ENCODE data around the gene SMARCAL1. TPM values are rescaled to one million over a fixed set of nuclear protein-coding genes. Genes with fewer than 3 reads are reported as not detected.

The SMARCAL1 gene
- total and polyA plus RNA-seq, 5 donors from 2014 or later = 19.8 to 25.1 (median 24.1) TPM

DNA sequence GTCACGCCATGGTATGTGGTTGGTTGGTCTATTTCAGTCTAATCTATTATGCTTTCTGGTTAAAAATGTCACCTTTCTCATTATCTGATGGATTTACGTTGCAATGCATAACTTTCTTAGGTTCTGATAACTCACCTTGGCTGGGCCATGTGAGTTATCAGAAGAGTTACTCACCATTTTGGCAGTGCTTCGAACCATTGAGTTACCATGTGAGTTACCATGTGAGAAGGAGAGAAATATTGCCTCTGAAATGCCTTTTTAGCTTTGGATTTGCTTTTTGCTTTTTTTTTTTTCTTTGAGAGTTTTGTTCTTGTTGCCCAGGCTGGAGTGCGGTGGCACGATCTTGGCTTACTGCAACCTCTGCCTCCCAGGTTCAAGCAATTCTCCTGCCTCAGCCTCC lies 1.6 kb downstream of the SMARCAL1 start:
- H3K4me3 Mint-ChIP-seq = peak overlapping the region; percentile 79 to 99 (median 94)
- peaks cover 17 to 55% (median 38%) of the 10 kb centered on the region in 4 donors for H3K4me1 Mint-ChIP-seq
- Histone ChIP-seq H3K27ac (ENCODE audit: insufficient read depth, low read length, poor library complexity, severe bottlenecking) (no peak overlapping the region), H3K9me3 (ENCODE audit: control insufficient read depth in 2 of 2, low read length in 2 of 2) (no peaks in the 10 kb centered on the region), H3K4me3 (ENCODE audit: low read depth, low read length) (peak overlapping the region; percentile 13), H3K36me3 (ENCODE audit: control insufficient read depth, insufficient read depth, low read length) (peaks cover 26% of the 10 kb centered on the region), H3K27me3 (ENCODE audit: control insufficient read depth, insufficient read depth, low read length) (no peaks in the 10 kb centered on the region), H3K4me1 (ENCODE audit: control insufficient read depth, insufficient read depth, low read length, poor library complexity, severe bottlenecking) (peaks cover 15% of the 10 kb centered on the region)
- peaks cover 21% of the 10 kb centered on the region for H3K36me3 Mint-ChIP-seq
- DNase-seq (no peak), ATAC-seq (ENCODE audit: low read depth in 2 of 2) (no peak)
- H3K9me3 Mint-ChIP-seq = peaks cover 0 to 2% (median 0%) of the 10 kb centered on the region in 7 donors
- peak overlapping the region in 1 of 3 donors; percentile 73 for H3K27ac Mint-ChIP-seq
- peaks cover 4% of the 10 kb centered on the region for H3K27me3 Mint-ChIP-seq

DNA sequence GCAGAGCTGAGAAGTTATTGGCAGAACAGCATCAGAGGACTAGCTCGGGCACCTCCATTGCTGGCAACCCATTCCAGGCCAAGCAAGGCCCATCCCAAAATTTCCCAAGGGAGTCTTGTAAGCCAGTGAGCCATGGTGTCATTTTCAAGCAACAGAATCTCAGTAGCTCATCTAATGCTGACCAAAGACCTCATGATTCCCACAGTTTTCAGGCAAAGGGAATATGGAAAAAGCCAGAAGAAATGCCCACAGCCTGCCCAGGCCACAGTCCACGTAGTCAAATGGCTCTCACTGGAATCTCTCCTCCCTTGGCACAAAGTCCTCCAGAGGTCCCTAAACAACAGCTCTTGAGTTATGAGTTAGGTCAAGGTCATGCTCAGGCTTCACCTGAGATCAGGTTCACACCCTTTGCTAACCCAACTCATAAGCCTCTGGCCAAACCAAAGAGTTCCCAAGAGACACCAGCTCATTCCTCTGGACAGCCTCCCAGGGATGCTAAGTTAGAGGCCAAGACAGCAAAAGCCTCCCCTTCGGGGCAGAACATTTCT lies 2.6 kb downstream of the SMARCAL1 start:
- no peak for ATAC-seq (ENCODE audit: low read depth in 2 of 2)
- Histone ChIP-seq H3K27ac (ENCODE audit: insufficient read depth, low read length, poor library complexity, severe bottlenecking) (no peak overlapping the region), H3K9me3 (ENCODE audit: control insufficient read depth in 2 of 2, low read length in 2 of 2) (no peaks in the 10 kb centered on the region), H3K36me3 (ENCODE audit: control insufficient read depth, insufficient read depth, low read length) (peaks cover 35% of the 10 kb centered on the region), H3K4me3 (ENCODE audit: low read depth, low read length) (no peak overlapping the region), H3K4me1 (ENCODE audit: control insufficient read depth, insufficient read depth, low read length, poor library complexity, severe bottlenecking) (peaks cover 15% of the 10 kb centered on the region), H3K27me3 (ENCODE audit: control insufficient read depth, insufficient read depth, low read length) (no peaks in the 10 kb centered on the region)
- Mint-ChIP-seq H3K36me3 (peaks cover 24% of the 10 kb centered on the region), H3K27ac (no peak overlapping the region), H3K4me3 (peak overlapping the region in 2 of 4 donors; percentile 79 to 91), H3K4me1 (peaks cover 17 to 55% (median 39%) of the 10 kb centered on the region in 4 donors), H3K9me3 (peaks cover 0 to 2% (median 0%) of the 10 kb centered on the region in 7 donors), H3K27me3 (peaks cover 4% of the 10 kb centered on the region)
- DNase-seq = no peak

DNA sequence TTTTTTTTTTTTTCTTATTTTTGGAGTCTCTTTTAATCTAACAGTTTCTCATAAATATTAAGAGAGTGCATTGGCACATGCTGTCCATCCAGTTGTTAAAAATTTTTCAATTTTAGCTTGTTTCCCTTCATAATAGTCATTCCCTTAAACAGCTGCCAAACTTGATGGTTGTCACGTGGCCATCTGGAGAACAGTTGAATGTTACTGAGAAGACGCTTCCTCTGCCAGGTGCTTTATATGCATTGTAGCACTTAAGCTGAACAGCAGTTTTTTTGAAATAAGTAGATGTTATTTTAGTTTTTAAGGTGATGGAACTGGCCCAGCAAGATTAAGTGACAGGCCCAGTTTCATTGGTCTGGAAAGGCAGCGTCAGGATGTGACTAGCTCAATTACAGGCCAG lies 3.3 kb downstream of the SMARCAL1 start:
- peaks cover 31% of the 10 kb centered on the region for H3K36me3 Mint-ChIP-seq

DNA sequence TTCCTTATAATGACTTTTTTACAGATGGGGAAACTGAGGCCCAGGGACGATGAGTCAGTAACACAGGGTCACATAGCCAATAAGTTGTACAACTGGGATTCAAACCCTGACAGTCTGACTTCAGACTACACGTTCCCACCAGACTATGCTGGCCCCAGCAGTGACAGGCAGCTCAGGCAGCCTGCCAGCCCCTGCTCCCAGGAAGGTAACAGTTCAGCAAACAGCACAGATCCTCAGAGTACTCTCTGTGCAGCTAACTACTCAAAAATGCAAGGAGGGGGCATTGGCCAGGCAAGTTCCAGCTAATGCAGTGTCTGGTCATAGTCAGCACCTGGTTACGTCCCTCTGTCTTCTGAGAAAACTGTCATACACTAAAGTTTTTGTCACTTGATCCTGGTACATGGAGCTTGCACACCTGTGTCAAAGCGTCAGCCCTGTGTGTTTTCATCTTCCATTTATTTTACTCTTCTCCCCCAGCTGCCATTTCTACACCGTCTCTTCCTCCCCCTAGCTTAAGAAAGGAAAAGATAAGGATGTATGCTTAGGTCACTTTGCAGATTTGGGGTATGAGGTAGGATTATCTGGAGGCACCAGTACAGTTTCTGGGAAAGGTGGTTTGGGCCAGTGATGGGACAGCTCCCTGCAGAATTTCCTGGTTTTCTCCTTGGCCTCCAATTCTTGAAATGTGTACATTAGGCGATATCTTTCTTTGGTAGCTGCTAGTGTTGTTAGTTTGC lies 4.5 kb downstream of the SMARCAL1 start:
- Histone ChIP-seq H3K27me3 (ENCODE audit: control insufficient read depth, insufficient read depth, low read length) (no peaks in the 10 kb centered on the region), H3K4me1 (ENCODE audit: control insufficient read depth, insufficient read depth, low read length, poor library complexity, severe bottlenecking) (peaks cover 10% of the 10 kb centered on the region), H3K4me3 (ENCODE audit: low read depth, low read length) (no peak overlapping the region), H3K9me3 (ENCODE audit: control insufficient read depth in 2 of 2, low read length in 2 of 2) (no peaks in the 10 kb centered on the region), H3K36me3 (ENCODE audit: control insufficient read depth, insufficient read depth, low read length) (peaks cover 52% of the 10 kb centered on the region), H3K27ac (ENCODE audit: insufficient read depth, low read length, poor library complexity, severe bottlenecking) (no peak overlapping the region)
- H3K36me3 Mint-ChIP-seq = peaks cover 37% of the 10 kb centered on the region
- DNase-seq (no peak), ATAC-seq (ENCODE audit: low read depth in 2 of 2) (no peak)
- H3K4me3 Mint-ChIP-seq = no peak overlapping the region
- no peak overlapping the region for H3K27ac Mint-ChIP-seq
- H3K4me1 Mint-ChIP-seq = peaks cover 15 to 51% (median 35%) of the 10 kb centered on the region in 4 donors
- H3K9me3 Mint-ChIP-seq = peaks cover 0 to 2% (median 0%) of the 10 kb centered on the region in 7 donors
- no peaks in the 10 kb centered on the region for H3K27me3 Mint-ChIP-seq

More for the DNA sequence above, 3.3 kb downstream of the SMARCAL1 start:
- Histone ChIP-seq H3K4me1 (ENCODE audit: control insufficient read depth, insufficient read depth, low read length, poor library complexity, severe bottlenecking) (peaks cover 12% of the 10 kb centered on the region), H3K27ac (ENCODE audit: insufficient read depth, low read length, poor library complexity, severe bottlenecking) (no peak overlapping the region), H3K27me3 (ENCODE audit: control insufficient read depth, insufficient read depth, low read length) (no peaks in the 10 kb centered on the region), H3K9me3 (ENCODE audit: control insufficient read depth in 2 of 2, low read length in 2 of 2) (no peaks in the 10 kb centered on the region), H3K4me3 (ENCODE audit: low read depth, low read length) (no peak overlapping the region), H3K36me3 (ENCODE audit: control insufficient read depth, insufficient read depth, low read length) (peaks cover 41% of the 10 kb centered on the region)
- no peak for ATAC-seq (ENCODE audit: low read depth in 2 of 2)
- Mint-ChIP-seq H3K27ac (no peak overlapping the region), H3K27me3 (peaks cover under 1% of the 10 kb centered on the region), H3K9me3 (peaks cover 0 to 2% (median 0%) of the 10 kb centered on the region in 7 donors), H3K4me1 (peaks cover 15 to 55% (median 38%) of the 10 kb centered on the region in 4 donors), H3K4me3 (peak overlapping the region in 3 of 4 donors; percentile 15 to 91 (median 70))
- no peak for DNase-seq

DNA sequence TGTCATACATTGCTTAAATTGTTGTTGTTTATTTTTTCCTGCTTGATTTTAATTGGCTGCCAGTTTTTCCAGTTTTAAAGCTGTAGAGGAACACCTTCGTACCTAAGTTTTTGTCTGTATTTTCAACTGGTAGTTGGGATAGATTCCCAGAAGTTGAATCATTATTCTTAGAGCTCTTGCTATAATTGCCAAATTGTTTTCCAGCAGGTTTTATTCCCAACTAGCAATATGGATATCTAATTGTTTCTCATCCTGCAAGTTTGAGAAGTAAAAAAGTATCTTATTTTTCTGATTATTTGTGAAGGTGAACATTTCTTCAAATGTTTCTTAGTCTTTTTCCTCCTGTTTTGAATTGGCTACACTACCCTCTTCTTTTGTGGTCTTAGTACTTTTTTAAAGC lies 6.7 kb downstream of the SMARCAL1 start:
- Histone ChIP-seq H3K36me3 (ENCODE audit: control insufficient read depth, insufficient read depth, low read length) (peaks cover 74% of the 10 kb centered on the region), H3K27me3 (ENCODE audit: control insufficient read depth, insufficient read depth, low read length) (no peaks in the 10 kb centered on the region), H3K4me1 (ENCODE audit: control insufficient read depth, insufficient read depth, low read length, poor library complexity, severe bottlenecking) (no peaks in the 10 kb centered on the region), H3K4me3 (ENCODE audit: low read depth, low read length) (no peak overlapping the region), H3K9me3 (ENCODE audit: control insufficient read depth in 2 of 2, low read length in 2 of 2) (no peaks in the 10 kb centered on the region), H3K27ac (ENCODE audit: insufficient read depth, low read length, poor library complexity, severe bottlenecking) (no peak overlapping the region)
- Mint-ChIP-seq H3K27me3 (no peaks in the 10 kb centered on the region), H3K36me3 (peaks cover 54% of the 10 kb centered on the region), H3K9me3 (no peaks in the 10 kb centered on the region), H3K4me3 (no peak overlapping the region), H3K27ac (peak overlapping the region in 1 of 3 donors; percentile 9), H3K4me1 (peaks cover 14 to 34% (median 23%) of the 10 kb centered on the region in 4 donors)
- no peak for DNase-seq
- no peak for ATAC-seq (ENCODE audit: low read depth in 2 of 2)

DNA sequence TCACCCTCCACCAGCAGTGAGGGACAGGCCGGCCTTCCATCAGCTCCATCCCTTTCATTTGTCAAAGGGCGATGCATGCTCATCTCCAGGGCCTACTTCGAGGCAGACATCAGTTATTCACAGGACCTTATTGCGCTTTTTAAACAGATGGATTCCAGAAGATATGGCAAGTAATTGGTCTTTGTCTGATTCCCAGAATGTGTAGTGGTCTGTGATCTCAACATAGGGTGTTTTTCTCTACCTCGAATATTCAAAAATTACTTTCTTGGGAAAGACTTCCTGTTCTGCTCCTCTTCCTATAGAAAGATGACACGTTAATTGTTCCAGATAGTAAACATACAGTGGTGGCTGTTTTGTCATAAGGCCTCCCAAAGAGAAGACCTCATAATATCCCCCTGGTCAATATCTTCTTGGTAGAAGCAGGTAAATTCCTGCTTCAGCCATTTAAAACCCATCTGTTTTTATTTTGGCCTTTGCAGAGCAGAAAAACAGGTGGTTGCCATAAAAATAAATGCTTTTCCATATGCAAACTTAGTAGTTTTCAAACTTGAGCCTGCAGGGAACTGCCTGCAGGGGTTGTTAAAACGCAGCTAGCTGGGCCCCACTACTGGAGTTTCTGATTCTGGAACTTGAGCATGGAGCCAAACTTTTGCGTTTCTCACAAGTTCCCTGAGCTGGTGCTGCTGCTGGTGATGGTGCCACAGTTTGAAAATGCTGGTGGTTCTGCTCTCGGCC lies 8.2 kb downstream of the SMARCAL1 start:
- DNase-seq = no peak
- Histone ChIP-seq H3K4me1 (ENCODE audit: control insufficient read depth, insufficient read depth, low read length, poor library complexity, severe bottlenecking) (no peaks in the 10 kb centered on the region), H3K27me3 (ENCODE audit: control insufficient read depth, insufficient read depth, low read length) (no peaks in the 10 kb centered on the region), H3K9me3 (ENCODE audit: control insufficient read depth in 2 of 2, low read length in 2 of 2) (peaks cover 0 to 2% of the 10 kb centered on the region in 2 experiments), H3K4me3 (ENCODE audit: low read depth, low read length) (no peak overlapping the region), H3K36me3 (ENCODE audit: control insufficient read depth, insufficient read depth, low read length) (peaks cover 81% of the 10 kb centered on the region), H3K27ac (ENCODE audit: insufficient read depth, low read length, poor library complexity, severe bottlenecking) (no peak overlapping the region)
- peaks cover 64% of the 10 kb centered on the region for H3K36me3 Mint-ChIP-seq
- peaks cover 14 to 29% (median 17%) of the 10 kb centered on the region in 4 donors for H3K4me1 Mint-ChIP-seq
- no peak overlapping the region for H3K4me3 Mint-ChIP-seq
- H3K27ac Mint-ChIP-seq = peak overlapping the region in 1 of 3 donors; percentile 27
- H3K9me3 Mint-ChIP-seq = no peaks in the 10 kb centered on the region
- H3K27me3 Mint-ChIP-seq = no peaks in the 10 kb centered on the region
- ATAC-seq (ENCODE audit: low read depth in 2 of 2) = no peak

DNA sequence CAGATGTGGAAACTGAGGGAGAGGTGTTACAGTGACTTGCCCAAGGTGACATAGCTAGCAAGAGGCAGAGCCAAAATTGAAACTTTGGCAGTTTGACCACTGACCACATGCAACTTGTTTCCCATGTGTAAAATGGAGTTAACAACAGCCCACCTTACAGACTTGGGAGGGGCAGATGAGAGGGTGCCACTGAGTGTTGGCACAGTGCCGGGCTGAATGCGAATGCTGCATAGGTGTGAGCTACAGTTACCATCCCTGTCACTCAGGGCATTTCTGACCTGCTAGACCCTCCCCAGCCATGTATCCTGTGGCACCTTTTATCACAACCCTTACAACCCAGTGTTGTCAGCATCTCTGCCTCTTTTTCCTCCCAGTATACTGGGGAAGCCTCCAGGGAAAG lies 10.8 kb downstream of the SMARCAL1 start:
- peaks cover 0 to 2% of the 10 kb centered on the region in 2 experiments for H3K9me3 ChIP-seq (ENCODE audit: control insufficient read depth in 2 of 2, low read length in 2 of 2)
- H3K4me3 Mint-ChIP-seq = no peak overlapping the region
- no peaks in the 10 kb centered on the region for H3K4me1 ChIP-seq (ENCODE audit: control insufficient read depth, insufficient read depth, low read length, poor library complexity, severe bottlenecking)
- no peaks in the 10 kb centered on the region for H3K27me3 Mint-ChIP-seq
- no peaks in the 10 kb centered on the region for H3K27me3 ChIP-seq (ENCODE audit: control insufficient read depth, insufficient read depth, low read length)
- no peak overlapping the region for H3K4me3 ChIP-seq (ENCODE audit: low read depth, low read length)
- ATAC-seq (ENCODE audit: low read depth in 2 of 2) = no peak
- DNase-seq = no peak
- no peak overlapping the region for H3K27ac Mint-ChIP-seq
- peaks cover 69% of the 10 kb centered on the region for H3K36me3 Mint-ChIP-seq
- H3K36me3 ChIP-seq (ENCODE audit: control insufficient read depth, insufficient read depth, low read length) = peaks cover 89% of the 10 kb centered on the region
- peaks cover 5 to 13% (median 7%) of the 10 kb centered on the region in 4 donors for H3K4me1 Mint-ChIP-seq
- H3K9me3 Mint-ChIP-seq = no peaks in the 10 kb centered on the region
- no peak overlapping the region for H3K27ac ChIP-seq (ENCODE audit: insufficient read depth, low read length, poor library complexity, severe bottlenecking)
